GM06990 (cell line): ENCODE data around the gene QTRT2.

ENCODE experiments used
- DNase-seq: peaks from one replicate; pipeline ENCODE4 v3.0.0-alpha.2; 2011; ENCODE audit not compliant: insufficient read length; ENCODE audit errors: extremely low read depth
- H3K27me3 ChIP-seq: replicated peaks from 2 replicates; pipeline ENCODE4 v1.6.0; 2011; ENCODE audit warnings: low read length; ENCODE audit not compliant: control insufficient read depth, insufficient read depth
- H3K36me3 ChIP-seq: 2 replicates; pipeline ENCODE4 v1.5.1; 2011; ENCODE audit warnings: low read length; ENCODE audit not compliant: control insufficient read depth, insufficient read depth
- H3K4me3 ChIP-seq: replicated peaks from 2 replicates; pipeline ENCODE4 v1.5.1; 2011; ENCODE audit warnings: low read depth, mild to moderate bottlenecking, control low read depth, low read length
- TF ChIP-seq, protein P1 (sequence below): IDR thresholded peaks from 2 replicates; pipeline ENCODE4 v1.5.1; 2011; ENCODE audit warnings: low read length, control low read depth, mild to moderate bottlenecking, inconsistent platforms; ENCODE audit not compliant: insufficient read depth, poor library complexity, severe bottlenecking

QTRT2 gene

DNA sequence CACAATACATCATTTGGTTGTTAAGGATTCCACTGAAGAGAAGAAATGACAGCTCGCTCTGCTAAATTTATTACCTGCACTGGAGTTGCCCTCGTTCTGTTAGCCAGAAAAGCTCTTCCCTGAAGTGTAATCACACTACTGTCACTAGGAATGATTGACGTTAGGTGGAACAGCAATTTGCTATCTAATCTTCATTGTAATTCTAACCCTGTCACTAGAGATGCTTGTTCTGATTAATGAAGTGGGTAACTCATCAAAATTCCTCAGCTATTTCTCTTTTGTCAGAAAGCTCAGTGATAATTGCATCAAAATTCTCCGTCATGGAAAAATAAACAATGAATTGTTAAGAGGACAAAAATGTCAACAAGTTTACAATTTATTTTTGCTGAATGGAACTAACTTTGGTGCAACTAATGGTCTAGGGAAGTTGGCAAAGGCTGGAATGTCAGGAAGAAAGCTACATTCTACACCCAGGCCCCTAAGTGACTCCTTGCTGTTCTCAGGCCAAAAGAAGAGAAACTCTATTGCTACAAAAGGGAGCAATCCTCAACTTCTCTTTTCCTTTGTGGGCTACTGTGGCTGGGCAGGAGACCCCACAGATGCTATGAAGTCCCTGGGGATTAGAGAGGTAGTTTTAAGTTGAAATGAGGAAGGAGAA, 34.3 kb upstream of the QTRT2 start:
- H3K36me3 ChIP-seq, result no peaks in the 10 kb centered on the region
- H3K27me3 ChIP-seq, result no peaks in the 10 kb centered on the region
- TF ChIP-seq, protein P1, sequence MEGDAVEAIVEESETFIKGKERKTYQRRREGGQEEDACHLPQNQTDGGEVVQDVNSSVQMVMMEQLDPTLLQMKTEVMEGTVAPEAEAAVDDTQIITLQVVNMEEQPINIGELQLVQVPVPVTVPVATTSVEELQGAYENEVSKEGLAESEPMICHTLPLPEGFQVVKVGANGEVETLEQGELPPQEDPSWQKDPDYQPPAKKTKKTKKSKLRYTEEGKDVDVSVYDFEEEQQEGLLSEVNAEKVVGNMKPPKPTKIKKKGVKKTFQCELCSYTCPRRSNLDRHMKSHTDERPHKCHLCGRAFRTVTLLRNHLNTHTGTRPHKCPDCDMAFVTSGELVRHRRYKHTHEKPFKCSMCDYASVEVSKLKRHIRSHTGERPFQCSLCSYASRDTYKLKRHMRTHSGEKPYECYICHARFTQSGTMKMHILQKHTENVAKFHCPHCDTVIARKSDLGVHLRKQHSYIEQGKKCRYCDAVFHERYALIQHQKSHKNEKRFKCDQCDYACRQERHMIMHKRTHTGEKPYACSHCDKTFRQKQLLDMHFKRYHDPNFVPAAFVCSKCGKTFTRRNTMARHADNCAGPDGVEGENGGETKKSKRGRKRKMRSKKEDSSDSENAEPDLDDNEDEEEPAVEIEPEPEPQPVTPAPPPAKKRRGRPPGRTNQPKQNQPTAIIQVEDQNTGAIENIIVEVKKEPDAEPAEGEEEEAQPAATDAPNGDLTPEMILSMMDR, result no peak
- H3K4me3 ChIP-seq, result no peak overlapping the region
- DNase-seq, result no peak

GRCh38 chr3:114025451-114025850, 31.1 kb upstream of the QTRT2 start:
- Histone ChIP-seq H3K27me3 (no peaks in the 10 kb centered on the region), H3K36me3 (no peaks in the 10 kb centered on the region), H3K4me3 (no peak overlapping the region)
- no peak for DNase-seq
- TF ChIP-seq, protein P1, result no peak

DNA sequence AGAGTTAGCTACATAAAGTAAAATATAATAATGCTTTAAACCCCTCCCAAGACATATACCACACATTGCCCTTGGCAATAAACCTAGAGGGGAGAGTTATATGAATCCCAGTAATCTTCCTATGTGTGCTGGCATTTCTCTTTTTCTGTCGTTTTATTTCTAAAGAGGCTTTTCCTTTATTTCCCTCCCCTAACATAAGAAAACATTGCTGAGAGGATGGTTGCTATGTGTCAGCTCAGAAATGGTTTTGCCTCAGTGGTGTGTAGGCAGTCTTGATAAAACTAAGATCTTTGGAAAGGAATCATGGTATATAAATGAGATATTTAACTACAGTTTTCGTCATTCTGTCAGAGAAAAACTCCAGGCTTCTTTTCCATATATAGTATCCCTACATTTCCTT, 30.2 kb upstream of the QTRT2 start:
- TF ChIP-seq, protein P1, result no peak
- Histone ChIP-seq H3K4me3 (no peak overlapping the region), H3K36me3 (no peaks in the 10 kb centered on the region), H3K27me3 (no peaks in the 10 kb centered on the region)
- no peak for DNase-seq

DNA sequence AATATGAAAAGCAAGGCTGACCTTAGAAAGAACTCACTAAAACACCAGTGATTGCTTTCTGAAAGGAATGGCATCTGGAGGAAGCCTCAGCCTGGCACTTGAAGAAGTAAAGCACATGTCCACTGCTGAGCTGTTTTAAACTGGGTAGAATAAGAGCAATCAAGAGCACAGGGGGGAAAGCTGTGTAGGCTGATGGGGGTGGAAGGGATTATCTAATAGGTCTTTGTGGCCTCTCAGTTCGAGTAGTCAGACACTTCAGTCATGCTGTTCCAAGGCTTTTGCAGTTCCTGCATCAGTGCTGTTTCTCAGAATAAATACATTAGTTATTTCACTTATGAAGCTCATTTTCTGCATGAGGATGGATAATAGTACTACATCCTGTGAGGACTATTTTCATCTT, 22.8 kb upstream of the QTRT2 start:
- TF ChIP-seq, protein P1, result no peak
- H3K4me3 ChIP-seq, result no peak overlapping the region
- no peaks in the 10 kb centered on the region for H3K36me3 ChIP-seq
- no peaks in the 10 kb centered on the region for H3K27me3 ChIP-seq
- no peak for DNase-seq

- H3K36me3 ChIP-seq, result no peaks in the 10 kb centered on the region
- no peak for DNase-seq
- H3K27me3 ChIP-seq, result no peaks in the 10 kb centered on the region
- TF ChIP-seq, protein P1, result no peak
- no peak overlapping the region for H3K4me3 ChIP-seq
Observed at GRCh38 chr3:114034211-114034610, 22.3 kb upstream of the QTRT2 start.
